Measurements from ENCODE around the gene GDAP2. TPM values are rescaled to one million over a fixed set of nuclear protein-coding genes. Genes with fewer than 3 reads are reported as not detected.
"Not testable (repeated sequence)": the region's sequence is repeated elsewhere in the genome, so short reads cannot be mapped to it uniquely, and the experiment has no call there.

Gene GDAP2
- total RNA-seq, 1 experiment from 2014 or later: 38.1 TPM

- CTCF ChIA-PET: interaction anchor here (0.6 kb wide), 1 partner anchor 191 kb away, joined by 3 read pairs; no protein-coding TSS in a partner anchor
- H3K27ac ChIP-seq: no peak overlapping the region
Observed at GRCh38 chr1:117846674-117847425, 82.6 kb downstream of the GDAP2 start.

GRCh38 chr1:117844478-117844877, 84.9 kb downstream of the GDAP2 start:
- H3K27me3 ChIP-seq (ENCODE audit: insufficient read depth, low read depth); H3K4me2 ChIP-seq; POLR2A ChIA-PET (ENCODE audit: unreplicated experiment); H3K27ac ChIP-seq; H3K4me1 ChIP-seq (replicated peaks; ENCODE audit: insufficient read depth); H3F3A ChIP-seq (ENCODE audit: insufficient read depth, low read depth); H2AFZ ChIP-seq; BruUV-seq (replicated peaks); intact Hi-C loops (cut with micrococcal nuclease; ENCODE audit: unreplicated experiment); H3K4me3 ChIP-seq; H3K36me3 ChIP-seq (ENCODE audit: low read depth); H4K20me1 ChIP-seq (ENCODE audit: insufficient read depth); CTCF ChIA-PET; DNase-seq; H3K9me2 ChIP-seq (ENCODE audit: insufficient read depth); H3K79me2 ChIP-seq (ENCODE audit: low read depth): not testable (repeated sequence)
- H3K9me3 ChIP-seq (ENCODE audit: insufficient read depth, low read depth): peaks cover 13% of the 10 kb centered on the region; the same call in 1 of the 2 replicates

More at GRCh38 chr1:117846674-117847425, 82.6 kb downstream of the GDAP2 start:
- Histone ChIP-seq H3F3A (ENCODE audit: insufficient read depth, low read depth) (no peaks in the 10 kb centered on the region), H3K36me3 (ENCODE audit: low read depth) (no peaks in the 10 kb centered on the region), H3K27me3 (ENCODE audit: insufficient read depth, low read depth) (no peaks in the 10 kb centered on the region), H4K20me1 (ENCODE audit: insufficient read depth) (no peaks in the 10 kb centered on the region), H2AFZ (no peak overlapping the region), H3K9me3 (ENCODE audit: insufficient read depth, low read depth) (peaks cover 13% of the 10 kb centered on the region; the same call in 1 of the 2 replicates), H3K9me2 (ENCODE audit: insufficient read depth) (no peaks in the 10 kb centered on the region), H3K4me1 (replicated peaks; ENCODE audit: insufficient read depth) (peaks cover 9% of the 10 kb centered on the region), H3K4me2 (no peak overlapping the region), H3K79me2 (ENCODE audit: low read depth) (no peaks in the 10 kb centered on the region), H3K4me3 (no peak overlapping the region)
- no TSS peak for BruUV-seq (replicated peaks)
- POLR2A ChIA-PET (ENCODE audit: unreplicated experiment): no interaction called here
- no peak for DNase-seq
- TF ChIP-seq CTCF (conservative IDR thresholded peaks at IDR 0.05) (no peak), EZH2 (IDR thresholded peaks at IDR 0.05; ENCODE audit: low read depth) (no peak)
- intact Hi-C loops (cut with micrococcal nuclease; ENCODE audit: unreplicated experiment): no loop called here

- no peak for TF ChIP-seq EZH2 (IDR thresholded peaks at IDR 0.05; ENCODE audit: low read depth)
- no peak for TF ChIP-seq CTCF (conservative IDR thresholded peaks at IDR 0.05)
- CTCF ChIA-PET: no interaction called here
- H3K27ac ChIP-seq: no peak overlapping the region
- H3K27me3 ChIP-seq (ENCODE audit: insufficient read depth, low read depth): no peaks in the 10 kb centered on the region
- no peak overlapping the region for H3K4me2 ChIP-seq
- intact Hi-C loops (cut with micrococcal nuclease; ENCODE audit: unreplicated experiment): no loop called here
- H3F3A ChIP-seq (ENCODE audit: insufficient read depth, low read depth): no peaks in the 10 kb centered on the region
- no peaks in the 10 kb centered on the region for H3K36me3 ChIP-seq (ENCODE audit: low read depth)
- POLR2A ChIA-PET (ENCODE audit: unreplicated experiment): no interaction called here
- no TSS peak for BruUV-seq (replicated peaks)
- no peaks in the 10 kb centered on the region for H3K9me2 ChIP-seq (ENCODE audit: insufficient read depth)
- no peaks in the 10 kb centered on the region for H4K20me1 ChIP-seq (ENCODE audit: insufficient read depth)
- no peak for DNase-seq
- H3K4me3 ChIP-seq: no peak overlapping the region
- H3K4me1 ChIP-seq (replicated peaks; ENCODE audit: insufficient read depth): peaks cover 9% of the 10 kb centered on the region
- peaks cover 13% of the 10 kb centered on the region; the same call in 1 of the 2 replicates for H3K9me3 ChIP-seq (ENCODE audit: insufficient read depth, low read depth)
- H2AFZ ChIP-seq: no peak overlapping the region
- no peaks in the 10 kb centered on the region for H3K79me2 ChIP-seq (ENCODE audit: low read depth)
Observed at GRCh38 chr1:117843791-117844190, 85.6 kb downstream of the GDAP2 start.
